HK-2 (cell line): ENCODE data around the gene ACAP2.
A peak's percentile ranks its signal among the peaks of the same experiment; 100 is the strongest.

Experiments used
- DNase-seq: peaks from one replicate; pipeline ENCODE4 v3.0.0-alpha.2; 2018; ENCODE audit not compliant: unreplicated experiment

The ACAP2 gene

GRCh38 chr3:195259475-195260279, 183.1 kb downstream of the ACAP2 start:
- DNase-seq = peak; percentile 95

- no peak for DNase-seq
Measured at GRCh38 chr3:195259154-195259474, 183.7 kb downstream of the ACAP2 start.

GRCh38 chr3:195258449-195259153, 184.2 kb downstream of the ACAP2 start:
- no peak for DNase-seq

GRCh38 chr3:195257454-195258448, 185.1 kb downstream of the ACAP2 start:
- no peak for DNase-seq

- DNase-seq = no peak
Measured at GRCh38 chr3:195256639-195257453, 186.0 kb downstream of the ACAP2 start.

GRCh38 chr3:195255571-195256501, 187.0 kb downstream of the ACAP2 start:
- no peak for DNase-seq

GRCh38 chr3:195255176-195255500, 187.7 kb downstream of the ACAP2 start:
- no peak for DNase-seq

GRCh38 chr3:195254454-195255175, 188.2 kb downstream of the ACAP2 start:
- no peak for DNase-seq

- no peak for DNase-seq
Measured at GRCh38 chr3:195253923-195254432, 188.8 kb downstream of the ACAP2 start.

GRCh38 chr3:195251336-195252065, 191.3 kb downstream of the ACAP2 start:
- DNase-seq = no peak

GRCh38 chr3:195250473-195251251, 192.2 kb downstream of the ACAP2 start:
- no peak for DNase-seq

- no peak for DNase-seq
Measured at GRCh38 chr3:195249858-195250464, 192.9 kb downstream of the ACAP2 start.

GRCh38 chr3:195249057-195249770, 193.6 kb downstream of the ACAP2 start:
- DNase-seq = no peak

GRCh38 chr3:195248281-195248680, 194.5 kb downstream of the ACAP2 start:
- DNase-seq = no peak

GRCh38 chr3:195247863-195248189, 195.0 kb downstream of the ACAP2 start:
- no peak for DNase-seq

GRCh38 chr3:195247086-195247862, 195.5 kb downstream of the ACAP2 start:
- no peak for DNase-seq
